Activated CD4-positive, alpha-beta memory T cell treated with anti-CD3 and anti-CD28 coated beads for 36 hours (primary cell): ENCODE data around the gene RPL37A. TPM values are rescaled to one million over a fixed set of nuclear protein-coding genes. Genes with fewer than 3 reads are reported as not detected.
"Not testable (repeated sequence)": the region's sequence is repeated elsewhere in the genome, so short reads cannot be mapped to it uniquely, and the experiment has no call there.

Experiments
- CTCF ChIA-PET: fragments of 350-600 bp; sonication (Branson Sonifier 250); formaldehyde crosslinking; loops from one replicate; lab custom pipeline; 2021; ENCODE audit warnings: antibody characterized with exemption, inconsistent platforms; lab: Charles Lee
- POLR2A ChIA-PET: fragments of 350-600 bp; sonication (Branson Sonifier 250); formaldehyde crosslinking; loops from one replicate; lab custom pipeline; 2021; ENCODE audit warnings: antibody characterized with exemption; lab: Charles Lee
- DNase-seq: peaks from one replicate; pipeline ENCODE4 v3.0.0-alpha.2; 2020
- H3K27ac Mint-ChIP-seq: one replicate; pipeline ENCODE4 v1.8.0; 2021; ENCODE audit warnings: mixed read lengths
- H3K27me3 Mint-ChIP-seq: one replicate; pipeline ENCODE4 v1.8.0; 2021; ENCODE audit warnings: mixed read lengths
- H3K36me3 Mint-ChIP-seq: one replicate; pipeline ENCODE4 v1.8.0; 2021; ENCODE audit warnings: mixed read lengths
- H3K4me1 Mint-ChIP-seq: one replicate; pipeline ENCODE4 v1.8.0; 2021; ENCODE audit warnings: low read depth, mixed read lengths
- H3K4me3 Mint-ChIP-seq: one replicate; pipeline ENCODE4 v1.8.0; 2021; ENCODE audit warnings: mild to moderate bottlenecking, mixed read lengths
- H3K9me3 Mint-ChIP-seq: one replicate; pipeline ENCODE4 v1.8.0; 2021; ENCODE audit warnings: mixed read lengths
- intact Hi-C: fragments of 100-400 bp; cut with micrococcal nuclease; formaldehyde crosslinking; loops from one replicate; pipeline ENCODE4 v1.15.1; 2023
- total RNA-seq, 2 experiments: library from RNA; stranded (reverse); gene quantifications; one replicate each; pipeline ENCODE4 v1.2.3, GENCODE V29; 2021

The RPL37A gene
- total RNA-seq, 2 experiments from 2014 or later: 4,165 to 4,237 TPM

DNA sequence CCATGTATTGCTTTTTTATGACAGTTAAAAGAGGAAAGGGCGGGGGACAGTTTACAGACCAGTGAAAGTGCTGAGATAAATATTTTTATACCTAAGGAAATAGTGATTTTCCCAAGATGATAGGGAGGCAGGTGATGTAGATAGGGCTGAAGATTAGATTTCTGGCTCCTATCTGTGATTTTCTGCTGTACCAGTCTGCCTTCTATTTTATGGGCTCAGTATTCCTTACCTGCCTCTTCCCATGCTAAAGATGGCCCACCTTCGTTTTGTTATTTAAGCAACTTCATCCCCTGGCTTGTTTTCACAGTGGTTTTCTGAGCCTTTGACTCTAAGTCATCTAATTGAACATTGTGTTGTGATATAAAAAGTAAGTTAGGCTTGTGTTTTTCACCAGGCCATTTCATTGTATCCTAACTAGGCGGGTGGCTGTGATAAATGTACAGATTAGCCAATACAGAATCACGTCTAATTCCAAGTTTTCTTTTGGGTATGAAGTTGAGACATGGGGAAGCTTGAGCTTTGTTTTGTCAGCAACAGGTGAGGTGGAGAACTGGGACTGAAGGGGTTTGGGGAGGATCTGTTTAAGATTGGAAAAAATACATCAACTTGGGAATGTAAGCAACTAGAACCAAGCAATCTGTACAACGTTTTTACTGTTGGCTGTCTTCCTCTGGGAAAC, 5.2 kb downstream of the RPL37A start:
- intact Hi-C loops: no loop called here
- H3K4me1 Mint-ChIP-seq: peaks cover 46% of the 10 kb centered on the region
- no peak overlapping the region for H3K4me3 Mint-ChIP-seq
- ChIA-PET POLR2A (no interaction called here), CTCF (interaction anchor here (1.1 to 1.5 kb wide), 2 partner anchors 14 to 16 kb away, joined by 3 read pairs; no protein-coding TSS in a partner anchor)
- H3K36me3 Mint-ChIP-seq: peaks cover 69% of the 10 kb centered on the region
- H3K27ac Mint-ChIP-seq: peak overlapping the region; percentile 3
- no peaks in the 10 kb centered on the region for H3K9me3 Mint-ChIP-seq
- no peak for DNase-seq
- H3K27me3 Mint-ChIP-seq: no peaks in the 10 kb centered on the region

DNA sequence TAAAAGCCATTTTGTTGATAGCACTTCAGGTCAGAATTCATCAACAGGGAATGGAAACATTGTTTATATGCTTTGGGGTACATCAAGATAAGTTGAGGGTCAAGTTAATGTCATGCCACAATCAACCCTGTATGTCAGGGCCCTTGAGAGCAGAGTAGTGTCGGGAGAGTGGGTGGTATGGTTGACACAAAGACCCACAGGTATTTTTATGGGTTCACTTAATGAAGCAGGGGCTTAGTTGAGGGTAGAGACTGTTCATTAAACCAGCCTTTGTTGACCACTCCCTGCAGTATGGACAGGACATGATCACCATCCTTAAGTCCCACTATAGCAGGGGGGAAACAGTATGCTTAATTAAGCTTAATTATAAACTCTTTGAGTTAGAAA, 5.7 kb downstream of the RPL37A start:
- ChIA-PET POLR2A (no interaction called here), CTCF (interaction anchor here (1.1 kb wide), 1 partner anchor 13 kb away, joined by 3 read pairs; no protein-coding TSS in a partner anchor)
- Mint-ChIP-seq H3K4me1 (peaks cover 43% of the 10 kb centered on the region), H3K4me3 (no peak overlapping the region), H3K27ac (peak overlapping the region; percentile 3), H3K27me3 (no peaks in the 10 kb centered on the region), H3K36me3 (peaks cover 67% of the 10 kb centered on the region), H3K9me3 (no peaks in the 10 kb centered on the region)
- no peak for DNase-seq
- intact Hi-C loops: no loop called here

DNA sequence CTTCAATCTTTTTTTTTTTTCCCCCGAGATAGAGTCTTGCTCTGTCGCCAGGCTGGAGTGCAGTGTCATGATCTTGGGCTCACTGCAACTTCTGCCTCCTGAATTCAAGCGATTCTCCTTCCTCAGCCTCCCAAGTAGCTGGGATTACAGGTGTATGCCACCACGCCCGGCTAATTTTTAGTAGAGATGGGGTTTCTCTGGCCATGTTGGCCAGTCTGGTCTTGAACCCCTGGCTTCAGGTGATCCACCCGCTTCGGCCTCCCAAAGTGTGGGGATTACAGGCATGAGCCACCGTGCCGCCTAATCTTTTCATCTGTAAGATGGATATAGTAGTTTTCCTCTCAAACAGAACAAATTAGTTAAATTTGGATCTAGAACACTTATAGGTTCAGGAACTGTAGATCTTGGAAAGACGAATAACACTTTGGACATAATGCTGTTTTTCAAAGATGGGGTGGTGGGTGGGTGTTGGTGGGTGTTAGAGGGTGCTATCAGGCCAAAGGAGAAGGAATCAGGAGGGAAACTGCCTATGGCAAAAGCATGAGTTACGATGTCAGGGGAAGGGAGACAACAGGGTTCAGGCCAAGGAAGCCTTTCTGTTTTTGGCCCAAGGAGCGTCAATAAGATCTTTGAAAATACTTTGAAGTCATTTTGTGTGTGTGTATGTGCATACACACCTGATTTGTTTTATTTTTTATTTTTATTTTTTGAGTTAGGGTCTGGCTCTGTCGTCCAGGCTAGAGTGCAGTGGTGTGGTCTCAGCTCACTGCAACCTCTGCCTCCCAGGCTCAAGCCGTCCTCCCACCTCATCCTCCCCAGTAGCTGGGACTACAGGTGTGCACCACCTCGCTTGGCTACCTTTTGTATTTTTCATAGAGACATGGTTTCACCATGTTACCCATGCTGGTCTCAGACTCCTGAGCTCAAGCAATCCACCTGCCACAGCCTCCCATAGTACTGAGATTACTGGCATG, 6.8 kb downstream of the RPL37A start:
- no peak for DNase-seq
- Mint-ChIP-seq H3K4me3 (no peak overlapping the region), H3K27me3 (no peaks in the 10 kb centered on the region), H3K27ac (peak overlapping the region; percentile 34), H3K4me1 (peaks cover 34% of the 10 kb centered on the region), H3K36me3 (peaks cover 64% of the 10 kb centered on the region), H3K9me3 (no peaks in the 10 kb centered on the region)
- ChIA-PET POLR2A (interaction anchor here (0.8 to 1.5 kb wide), 2 partner anchors 8 to 51 kb away, joined by 3 to 11 read pairs; partner anchors contain the start of gene RPL37A), CTCF (interaction anchor here (0.7 to 1.1 kb wide), 3 partner anchors 10 to 161 kb away, joined by 3 to 7 read pairs (median 3); no protein-coding TSS in a partner anchor)
- intact Hi-C loops: no loop called here

DNA sequence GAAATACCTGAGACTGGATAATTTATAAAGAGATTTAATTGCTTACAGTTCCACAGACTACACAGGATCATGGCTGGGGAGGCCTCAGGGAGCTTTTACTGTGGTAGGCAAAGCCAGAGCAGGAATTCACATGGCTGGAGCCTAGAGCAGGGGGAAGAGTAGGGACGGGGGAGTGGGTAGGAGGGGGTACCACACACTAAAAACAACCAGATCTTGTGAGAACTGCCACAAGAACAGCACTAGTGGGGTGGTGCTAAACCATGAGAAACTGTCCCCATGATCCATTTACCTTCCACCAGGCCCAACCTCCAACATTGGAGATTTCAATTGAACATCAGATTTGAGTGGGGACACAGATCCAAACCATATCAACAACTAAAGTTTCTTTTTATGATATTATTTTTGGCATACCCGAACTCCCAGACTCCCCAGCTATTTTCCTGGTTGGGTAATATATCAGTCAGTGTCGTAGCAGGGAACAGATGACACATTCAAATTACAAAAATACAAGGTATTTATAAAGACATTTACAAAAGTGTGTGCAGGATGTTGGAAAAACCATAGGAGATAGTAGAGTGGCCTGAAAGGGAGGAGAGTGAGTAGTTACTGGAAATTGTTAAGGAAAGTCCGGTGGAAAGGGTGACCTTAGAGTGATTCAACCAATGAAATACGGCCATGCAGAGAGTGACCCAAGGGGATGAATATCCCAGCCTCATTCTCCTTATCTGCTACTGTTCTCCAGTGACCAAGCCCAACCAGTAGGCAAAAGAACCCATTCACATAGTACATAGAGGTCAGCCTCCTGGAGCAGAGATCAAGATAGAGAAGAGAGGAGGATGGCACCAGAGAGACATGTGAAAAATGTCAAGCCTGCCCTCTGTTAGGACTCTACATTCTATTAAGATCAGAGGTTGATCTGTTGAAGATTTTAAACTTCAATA, 8.8 kb downstream of the RPL37A start:
- DNase-seq: no peak
- Mint-ChIP-seq H3K36me3 (peaks cover 48% of the 10 kb centered on the region), H3K27me3 (no peaks in the 10 kb centered on the region), H3K9me3 (no peaks in the 10 kb centered on the region), H3K4me3 (no peak overlapping the region), H3K27ac (no peak overlapping the region), H3K4me1 (peaks cover 18% of the 10 kb centered on the region)
- CTCF ChIA-PET: interaction anchor here (0.6 to 2.4 kb wide), 4 partner anchors 10 to 159 kb away, joined by 3 to 10 read pairs (median 4); no protein-coding TSS in a partner anchor
- POLR2A ChIA-PET: interaction anchor here (1.0 to 2.2 kb wide), 4 partner anchors 8 to 12 kb away, joined by 3 to 11 read pairs (median 6); partner anchors contain the start of gene RPL37A
- intact Hi-C loops: no loop called here

DNA sequence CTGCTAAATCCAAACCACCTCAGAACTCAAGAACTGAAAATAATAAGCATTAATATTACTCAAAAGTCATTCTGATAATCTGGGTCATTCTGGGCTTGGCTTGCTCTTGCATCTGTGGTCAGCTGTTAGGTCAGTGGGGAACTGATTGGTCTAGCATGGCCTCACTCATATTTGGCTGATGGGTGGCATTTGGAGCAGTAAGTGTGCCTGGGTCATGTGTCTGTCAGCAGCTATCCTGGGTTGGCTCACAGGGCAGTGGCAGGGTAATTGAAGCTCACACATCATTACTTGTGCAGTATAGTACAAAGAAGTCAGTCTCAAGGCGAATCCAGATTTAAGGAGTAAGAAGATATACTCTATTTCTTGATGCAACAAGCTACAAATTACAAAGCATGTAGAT, 9.6 kb downstream of the RPL37A start:
- H3K9me3 Mint-ChIP-seq: no peaks in the 10 kb centered on the region
- H3K36me3 Mint-ChIP-seq: peaks cover 41% of the 10 kb centered on the region
- POLR2A ChIA-PET: interaction anchor here (2.2 kb wide), 1 partner anchor 10 kb away, joined by 8 read pairs; the partner anchor contains the start of gene RPL37A
- intact Hi-C loops: no loop called here
- H3K27ac Mint-ChIP-seq: no peak overlapping the region
- CTCF ChIA-PET: interaction anchor here (0.9 to 2.4 kb wide), 3 partner anchors 9 to 158 kb away, joined by 3 to 10 read pairs (median 4); no protein-coding TSS in a partner anchor
- H3K4me1 Mint-ChIP-seq: peaks cover 10% of the 10 kb centered on the region
- no peak for DNase-seq
- H3K4me3 Mint-ChIP-seq: no peak overlapping the region
- no peaks in the 10 kb centered on the region for H3K27me3 Mint-ChIP-seq

DNA sequence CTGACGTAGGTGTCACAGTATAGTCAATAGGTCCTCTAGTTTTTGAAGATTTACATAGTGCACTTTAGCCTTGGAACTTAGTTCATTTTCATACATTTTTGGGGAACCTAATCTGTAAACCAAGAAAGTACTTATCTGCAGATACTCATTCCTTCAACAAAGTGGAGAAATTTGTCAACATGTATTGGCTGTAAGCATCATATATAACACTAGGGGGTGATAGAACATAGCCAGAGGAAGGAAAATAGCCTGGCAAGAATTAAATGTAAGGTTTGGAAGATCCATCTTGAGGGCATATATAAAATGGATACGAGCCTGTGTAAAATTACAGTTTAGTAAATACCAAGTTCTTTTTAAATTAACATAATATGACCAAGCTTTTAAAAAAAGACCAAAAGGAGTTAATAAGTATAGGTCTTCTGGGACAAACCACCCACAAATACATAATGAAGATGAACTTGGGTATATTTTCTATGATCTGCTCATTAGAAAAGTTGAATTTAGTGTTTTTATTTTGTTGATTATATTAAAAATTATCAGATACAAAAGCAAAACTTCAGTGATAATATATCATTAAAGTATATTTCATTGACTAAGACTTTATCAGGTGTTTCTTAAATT, 18.2 kb downstream of the RPL37A start:
- no peak overlapping the region for H3K27ac Mint-ChIP-seq
- peaks cover 13% of the 10 kb centered on the region for H3K36me3 Mint-ChIP-seq
- H3K27me3 Mint-ChIP-seq: no peaks in the 10 kb centered on the region
- no peak overlapping the region for H3K4me3 Mint-ChIP-seq
- POLR2A ChIA-PET: interaction anchor here (0.6 to 1.2 kb wide), 2 partner anchors 10 to 20 kb away, joined by 3 read pairs; no protein-coding TSS in a partner anchor
- H3K9me3 Mint-ChIP-seq: no peaks in the 10 kb centered on the region
- no peaks in the 10 kb centered on the region for H3K4me1 Mint-ChIP-seq
- intact Hi-C loops: no loop called here
- DNase-seq: no peak
- CTCF ChIA-PET: interaction anchor here (2.0 to 8.1 kb wide), 3 partner anchors 9 to 149 kb away, joined by 5 to 171 read pairs (median 10); no protein-coding TSS in a partner anchor

DNA sequence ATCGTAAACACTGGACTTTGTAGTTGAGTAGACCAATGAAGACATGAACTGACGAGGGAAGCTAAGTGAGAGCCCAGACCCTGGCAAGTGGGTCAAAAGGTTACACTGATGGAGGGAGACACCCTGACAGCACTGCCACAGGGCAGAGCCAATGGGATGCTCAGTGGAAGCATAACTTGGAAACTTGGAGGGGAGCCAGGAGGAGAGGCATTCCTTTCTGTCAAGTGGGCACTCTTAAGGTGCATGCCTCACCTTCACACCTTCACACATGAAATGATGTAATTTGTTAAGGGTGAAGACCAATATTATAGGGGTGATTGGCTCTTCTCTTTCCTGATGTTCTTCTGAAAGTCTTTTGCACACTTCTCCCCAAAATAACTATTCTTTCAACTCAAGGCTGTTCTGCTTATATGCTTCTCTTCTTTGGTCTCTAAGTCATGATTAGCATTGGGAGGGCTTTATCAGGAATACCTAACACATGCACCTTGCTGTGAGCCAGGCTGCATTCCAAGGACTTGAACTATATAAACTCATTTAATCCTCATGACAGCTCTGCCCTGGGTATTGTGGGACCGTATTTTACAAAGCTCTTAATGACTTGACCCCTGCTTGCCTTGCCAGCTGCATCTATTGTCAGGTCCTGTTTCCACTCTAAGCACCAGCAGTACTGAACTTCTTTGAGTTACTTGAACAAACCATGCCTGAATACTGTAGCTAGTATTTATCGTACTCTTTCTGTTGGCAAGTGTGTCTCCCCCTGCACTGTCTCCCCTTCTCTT, 19.0 kb downstream of the RPL37A start:
- Mint-ChIP-seq H3K36me3 (peaks cover 13% of the 10 kb centered on the region), H3K4me3 (no peak overlapping the region), H3K4me1 (no peaks in the 10 kb centered on the region), H3K27ac (no peak overlapping the region), H3K27me3 (no peaks in the 10 kb centered on the region), H3K9me3 (no peaks in the 10 kb centered on the region)
- CTCF ChIA-PET: interaction anchor here (1.0 to 8.1 kb wide), 6 partner anchors 9 to 168 kb away, joined by 3 to 171 read pairs (median 4); no protein-coding TSS in a partner anchor
- POLR2A ChIA-PET: interaction anchor here (0.5 kb wide), 1 partner anchor 26 kb away, joined by 3 read pairs; no protein-coding TSS in a partner anchor
- intact Hi-C loops: no loop called here
- DNase-seq: no peak

DNA sequence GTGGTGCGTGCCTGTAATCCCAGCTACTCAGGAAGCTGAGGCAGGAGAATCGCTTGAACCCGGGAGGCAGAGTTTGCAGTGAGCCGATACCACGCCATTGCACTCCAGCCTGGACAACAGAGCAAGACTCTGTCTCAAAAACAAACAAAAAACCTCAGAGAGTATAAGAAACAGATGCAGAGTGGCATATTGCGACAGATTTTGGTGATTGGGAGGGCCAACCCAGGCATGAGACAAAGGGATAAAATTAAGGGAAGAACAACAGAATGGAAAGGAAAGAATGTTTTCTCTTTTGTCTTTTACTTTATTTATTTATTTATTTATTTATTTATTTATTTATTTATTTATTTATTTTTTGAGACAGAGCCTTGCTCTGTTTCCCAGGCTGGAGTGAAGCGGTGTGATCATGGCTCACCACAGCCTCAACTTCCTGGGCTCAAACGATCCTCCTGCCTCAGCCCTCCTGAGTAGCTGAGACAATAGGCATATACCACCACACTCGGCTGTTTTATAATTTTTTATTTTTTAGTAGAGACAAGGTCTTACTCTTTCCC, 20.0 kb downstream of the RPL37A start:
- H3K9me3 Mint-ChIP-seq, H3K27me3 Mint-ChIP-seq, H3K4me3 Mint-ChIP-seq, H3K4me1 Mint-ChIP-seq, H3K27ac Mint-ChIP-seq, DNase-seq: not testable (repeated sequence)
- ChIA-PET CTCF (interaction anchor here (0.7 to 8.1 kb wide), 10 partner anchors 8 to 848 kb away, joined by 3 to 171 read pairs (median 4); no protein-coding TSS in a partner anchor), POLR2A (interaction anchor here (0.6 kb wide), 1 partner anchor 20 kb away, joined by 3 read pairs; the partner anchor contains the start of gene RPL37A)
- intact Hi-C loops: loop anchor here (1.0 kb wide), 1 partner anchor 148 kb away; no protein-coding TSS in a partner anchor
- H3K36me3 Mint-ChIP-seq: peaks cover 14% of the 10 kb centered on the region

DNA sequence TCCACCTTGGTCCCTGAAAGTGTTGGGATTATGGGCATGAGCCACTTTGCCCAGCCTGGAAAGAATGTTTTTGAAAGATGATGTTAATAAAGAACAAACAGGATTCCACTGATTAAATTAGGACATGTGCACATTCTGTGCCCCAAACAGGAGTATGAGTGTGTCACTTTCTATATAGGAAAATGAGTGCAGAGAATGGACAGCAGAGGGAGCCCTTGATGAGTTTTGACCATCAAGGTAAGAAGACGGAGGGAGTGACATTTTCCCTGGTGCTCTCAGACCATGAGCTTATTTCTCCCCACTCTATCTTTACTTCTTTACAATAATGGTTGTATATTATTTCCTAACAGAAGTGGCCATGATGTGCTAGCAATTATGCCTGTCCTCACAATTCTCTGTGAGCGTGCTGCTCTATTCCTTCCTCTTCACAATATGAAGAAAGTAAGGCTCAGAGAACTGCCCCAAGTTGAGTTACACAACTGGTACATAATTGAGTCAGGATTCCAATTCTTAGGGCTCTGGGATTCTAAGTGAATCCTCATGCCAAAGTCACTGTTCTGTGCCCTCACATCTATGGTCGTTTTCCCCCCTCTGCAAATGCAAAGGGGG, 20.6 kb downstream of the RPL37A start:
- Mint-ChIP-seq H3K4me1 (no peaks in the 10 kb centered on the region), H3K27ac (no peak overlapping the region), H3K4me3 (no peak overlapping the region), H3K27me3 (no peaks in the 10 kb centered on the region), H3K9me3 (no peaks in the 10 kb centered on the region), H3K36me3 (peaks cover 16% of the 10 kb centered on the region)
- POLR2A ChIA-PET: interaction anchor here (0.6 to 0.9 kb wide), 2 partner anchors 12 to 21 kb away, joined by 3 to 4 read pairs; partner anchors contain the start of gene RPL37A
- CTCF ChIA-PET: interaction anchor here (0.7 to 8.1 kb wide), 12 partner anchors 9 to 1194 kb away, joined by 3 to 171 read pairs (median 4); partner anchors contain the start of gene RPL37A
- peak; percentile 42 for DNase-seq
- intact Hi-C loops: loop anchor here (1.0 kb wide), 1 partner anchor 147 kb away; no protein-coding TSS in a partner anchor
